Nephron progenitor cell (in vitro differentiated cells): Measurements from ENCODE around the gene SPINDOC.
A peak's percentile ranks its signal among the peaks of the same experiment; 100 is the strongest.
"Not testable (repeated sequence)": the region's sequence is repeated elsewhere in the genome, so short reads cannot be mapped to it uniquely, and the experiment has no call there.

Experiments used
- DNase-seq: peaks from one replicate; pipeline ENCODE4 v3.0.0; 2021
- H3K27ac Mint-ChIP-seq: 2 replicates; pipeline ENCODE4 v1.8.0; 2021; ENCODE audit warnings: mild to moderate bottlenecking, moderate library complexity, mixed read lengths
- H3K27me3 Mint-ChIP-seq: 2 replicates; pipeline ENCODE4 v1.8.0; 2021; ENCODE audit warnings: mild to moderate bottlenecking, low read depth, mixed read lengths; ENCODE audit not compliant: poor library complexity
- H3K36me3 Mint-ChIP-seq: 2 replicates; pipeline ENCODE4 v1.8.0; 2021; ENCODE audit warnings: low read depth, mixed read lengths
- H3K4me1 Mint-ChIP-seq: 2 replicates; pipeline ENCODE4 v1.8.0; 2021; ENCODE audit warnings: mixed read lengths
- H3K4me3 Mint-ChIP-seq: 2 replicates; pipeline ENCODE4 v1.8.0; 2021; ENCODE audit warnings: mild to moderate bottlenecking, moderate library complexity, mixed read lengths
- H3K9me3 Mint-ChIP-seq: 2 replicates; pipeline ENCODE4 v1.8.0; 2021; ENCODE audit warnings: mild to moderate bottlenecking, moderate library complexity, mixed read lengths
- TF ChIP-seq, protein P1 (sequence below): fragments of 200-600 bp; sonication (generic); IDR thresholded peaks from 2 replicates; pipeline ENCODE4 v1.5.0; 2021; ENCODE audit warnings: antibody characterized with exemption

SPINDOC gene

DNA sequence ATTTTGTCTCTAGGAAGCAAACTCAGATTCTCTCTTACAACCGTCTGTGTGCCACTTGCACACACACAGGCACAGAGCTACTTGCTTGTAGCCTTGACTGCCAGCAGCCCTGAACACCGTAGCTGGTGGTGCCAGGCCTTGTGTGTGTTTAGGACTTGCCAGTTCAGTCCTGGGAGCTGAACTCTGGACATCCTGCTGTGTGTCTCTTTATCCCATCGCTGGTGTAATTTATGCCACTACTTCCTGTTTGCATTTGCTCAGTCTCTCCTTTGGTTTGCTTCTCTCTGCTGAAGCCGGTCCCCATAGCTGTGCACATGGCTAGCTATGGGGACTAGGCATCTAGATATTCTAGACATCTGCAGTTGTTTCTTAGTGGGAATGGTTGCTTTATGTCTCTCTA is 49.7 kb downstream of the SPINDOC start:
- H3K36me3 Mint-ChIP-seq, result peaks cover 22% of the 10 kb centered on the region
- H3K27me3 Mint-ChIP-seq, result no peaks in the 10 kb centered on the region
- no peak overlapping the region for H3K4me3 Mint-ChIP-seq
- DNase-seq, result no peak
- TF ChIP-seq, protein P1, sequence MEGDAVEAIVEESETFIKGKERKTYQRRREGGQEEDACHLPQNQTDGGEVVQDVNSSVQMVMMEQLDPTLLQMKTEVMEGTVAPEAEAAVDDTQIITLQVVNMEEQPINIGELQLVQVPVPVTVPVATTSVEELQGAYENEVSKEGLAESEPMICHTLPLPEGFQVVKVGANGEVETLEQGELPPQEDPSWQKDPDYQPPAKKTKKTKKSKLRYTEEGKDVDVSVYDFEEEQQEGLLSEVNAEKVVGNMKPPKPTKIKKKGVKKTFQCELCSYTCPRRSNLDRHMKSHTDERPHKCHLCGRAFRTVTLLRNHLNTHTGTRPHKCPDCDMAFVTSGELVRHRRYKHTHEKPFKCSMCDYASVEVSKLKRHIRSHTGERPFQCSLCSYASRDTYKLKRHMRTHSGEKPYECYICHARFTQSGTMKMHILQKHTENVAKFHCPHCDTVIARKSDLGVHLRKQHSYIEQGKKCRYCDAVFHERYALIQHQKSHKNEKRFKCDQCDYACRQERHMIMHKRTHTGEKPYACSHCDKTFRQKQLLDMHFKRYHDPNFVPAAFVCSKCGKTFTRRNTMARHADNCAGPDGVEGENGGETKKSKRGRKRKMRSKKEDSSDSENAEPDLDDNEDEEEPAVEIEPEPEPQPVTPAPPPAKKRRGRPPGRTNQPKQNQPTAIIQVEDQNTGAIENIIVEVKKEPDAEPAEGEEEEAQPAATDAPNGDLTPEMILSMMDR, result no peak
- peaks cover 60% of the 10 kb centered on the region for H3K4me1 Mint-ChIP-seq
- peak overlapping the region; percentile 62 for H3K27ac Mint-ChIP-seq
- no peaks in the 10 kb centered on the region for H3K9me3 Mint-ChIP-seq

DNA sequence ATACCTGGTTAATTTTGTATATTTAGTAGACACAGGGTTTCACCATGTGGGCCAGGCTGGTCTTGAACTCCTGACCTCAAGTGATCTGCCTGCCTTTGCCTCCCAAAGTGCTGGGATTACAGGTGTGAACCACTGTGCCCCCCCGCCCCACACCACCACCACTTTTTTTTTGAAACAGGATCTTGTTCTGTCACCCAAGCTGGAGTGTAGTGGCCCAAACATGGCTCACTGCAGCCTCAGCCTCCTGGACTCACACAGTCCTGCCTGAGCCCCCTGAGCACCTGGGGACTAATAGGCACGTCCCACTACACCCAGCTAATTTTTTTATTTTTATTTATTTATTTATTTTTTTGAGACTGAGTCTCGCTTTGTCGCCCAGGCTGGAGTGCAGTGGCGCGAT is 50.4 kb downstream of the SPINDOC start:
- Mint-ChIP-seq H3K36me3 (peaks cover 29% of the 10 kb centered on the region), H3K4me1 (peaks cover 67% of the 10 kb centered on the region)
- not testable (repeated sequence) for H3K27ac Mint-ChIP-seq, H3K27me3 Mint-ChIP-seq, H3K4me3 Mint-ChIP-seq, H3K9me3 Mint-ChIP-seq, DNase-seq

- H3K27ac Mint-ChIP-seq, result no peak overlapping the region
- H3K4me3 Mint-ChIP-seq, result no peak overlapping the region
- no peaks in the 10 kb centered on the region for H3K27me3 Mint-ChIP-seq
- H3K36me3 Mint-ChIP-seq, result peaks cover 25% of the 10 kb centered on the region
- no peak for DNase-seq
- no peaks in the 10 kb centered on the region for H3K9me3 Mint-ChIP-seq
- TF ChIP-seq, protein P1, result no peak
- H3K4me1 Mint-ChIP-seq, result peaks cover 80% of the 10 kb centered on the region
Measured at GRCh38 chr11:63866211-63866610, 53.0 kb downstream of the SPINDOC start.

DNA sequence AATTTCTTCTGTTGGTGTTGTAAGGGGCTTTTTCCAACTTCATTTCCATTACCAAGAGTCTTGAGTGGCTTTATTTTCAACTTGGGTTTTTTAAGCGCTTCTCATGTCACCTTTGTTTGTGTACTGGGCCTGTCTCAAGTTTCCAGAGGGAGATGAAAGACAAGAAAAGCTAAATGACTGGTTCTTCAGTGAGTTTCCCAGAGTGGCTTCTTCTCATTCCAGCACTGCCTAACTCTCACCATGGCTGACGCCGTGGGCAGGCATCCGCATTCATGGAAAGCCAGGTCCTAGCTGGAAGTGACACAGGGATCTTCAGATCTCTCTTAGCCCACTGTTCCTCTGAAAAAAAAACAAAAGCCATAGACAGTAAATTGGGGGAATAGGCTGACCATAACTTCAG is 54.3 kb downstream of the SPINDOC start:
- DNase-seq, result no peak
- TF ChIP-seq, protein P1, result no peak
- peaks cover 83% of the 10 kb centered on the region for H3K4me1 Mint-ChIP-seq
- H3K4me3 Mint-ChIP-seq, result no peak overlapping the region
- H3K27ac Mint-ChIP-seq, result peak overlapping the region; percentile 89
- peaks cover 18% of the 10 kb centered on the region for H3K36me3 Mint-ChIP-seq
- H3K27me3 Mint-ChIP-seq, result no peaks in the 10 kb centered on the region
- H3K9me3 Mint-ChIP-seq, result no peaks in the 10 kb centered on the region

DNA sequence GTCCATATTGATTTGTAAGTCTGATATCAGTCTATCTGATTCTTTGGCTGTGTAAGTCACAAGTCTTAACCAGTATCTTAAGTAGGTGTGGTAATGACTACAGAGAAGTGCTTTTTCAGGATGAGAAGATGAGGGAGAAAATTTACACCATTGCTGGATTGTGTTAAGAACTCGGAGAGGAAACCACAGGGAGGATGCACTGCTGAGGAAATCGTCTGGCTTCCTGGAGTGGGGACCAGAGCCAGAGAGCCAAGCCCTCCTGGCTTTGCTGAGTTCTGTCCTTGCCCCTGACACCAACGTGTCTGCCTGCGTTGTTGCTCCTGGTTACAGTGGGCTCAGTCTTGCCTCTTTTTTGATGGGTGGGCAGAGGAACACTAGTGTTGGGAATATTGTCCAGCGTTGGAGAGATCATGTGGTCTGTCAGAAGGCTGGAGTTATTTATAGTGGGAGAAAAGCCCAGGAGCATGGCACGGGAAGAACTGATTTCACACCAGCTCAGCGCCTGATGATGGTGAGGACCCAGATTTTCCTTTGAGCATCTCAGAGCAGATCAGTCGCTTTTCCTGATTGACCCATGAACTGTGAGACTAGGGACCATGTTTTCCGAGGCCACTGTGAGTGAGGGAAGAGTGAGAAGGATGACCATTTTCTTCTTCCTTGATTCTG is 55.3 kb downstream of the SPINDOC start:
- Mint-ChIP-seq H3K9me3 (no peaks in the 10 kb centered on the region), H3K4me1 (peaks cover 84% of the 10 kb centered on the region), H3K4me3 (no peak overlapping the region), H3K36me3 (peaks cover 14% of the 10 kb centered on the region), H3K27me3 (no peaks in the 10 kb centered on the region), H3K27ac (peak overlapping the region; percentile 74)
- no peak for DNase-seq
- TF ChIP-seq, protein P1, result no peak

- Mint-ChIP-seq H3K4me1 (peaks cover 90% of the 10 kb centered on the region), H3K4me3 (no peak overlapping the region), H3K27ac (peak overlapping the region; percentile 42), H3K9me3 (no peaks in the 10 kb centered on the region), H3K27me3 (no peaks in the 10 kb centered on the region), H3K36me3 (peaks cover 16% of the 10 kb centered on the region)
- no peak for DNase-seq
- TF ChIP-seq, protein P1, result no peak
Measured at GRCh38 chr11:63869171-63869591, 55.9 kb downstream of the SPINDOC start.
